Keratinocyte (primary cell): ENCODE measurements around the gene RBP5. TPM values are rescaled to one million over a fixed set of nuclear protein-coding genes. Genes with fewer than 3 reads are reported as not detected.

Experiments used
- DNase-seq: peaks from one replicate; pipeline ENCODE4 v3.0.0-alpha.2; 2011; ENCODE audit warnings: low read depth, missing footprints, low spot score
- FAIRE-seq: peaks from 2 replicates; lab custom pipeline; 2011; peaks lifted over from hg19 to GRCh38; lab: Jason Lieb, UNC
- H2AFZ ChIP-seq: 2 replicates; pipeline ENCODE4 v1.6.0; 2012; ENCODE audit warnings: low read length, control low read depth, inconsistent platforms; ENCODE audit not compliant: control insufficient read depth
- H3K27ac ChIP-seq: 2 replicates; pipeline ENCODE4 v1.5.1; 2011; ENCODE audit warnings: low read length; ENCODE audit not compliant: control insufficient read depth, insufficient read depth
- H3K27me3 ChIP-seq: 3 replicates; pipeline ENCODE4 v1.6.0; 2011; ENCODE audit warnings: low read length; ENCODE audit not compliant: control insufficient read depth, insufficient read depth; ENCODE audit errors: extremely low read depth
- H3K36me3 ChIP-seq, 2 experiments: 2 replicates in 1 of 2; 3 replicates in 1 of 2; pipeline ENCODE4 v1.5.1; 2011; ENCODE audit warnings: low read length in 2 of 2, mild to moderate bottlenecking in 1 of 2; ENCODE audit not compliant: control insufficient read depth in 2 of 2, insufficient read depth in 2 of 2; ENCODE audit errors: extremely low read depth in 1 of 2
- H3K4me1 ChIP-seq: 3 replicates; pipeline ENCODE4 v1.5.1; 2011; ENCODE audit warnings: low read length; ENCODE audit not compliant: control insufficient read depth, insufficient read depth; ENCODE audit errors: extremely low read depth
- H3K4me2 ChIP-seq: 3 replicates; pipeline ENCODE4 v1.6.0; 2011; ENCODE audit warnings: low read depth, low read length; ENCODE audit not compliant: control insufficient read depth, insufficient read depth; ENCODE audit errors: extremely low read depth
- H3K4me3 ChIP-seq, 3 experiments: fragments of 200-600 bp in 1 of 3; sonication (generic) in 1 of 3; 2 replicates in 2 of 3; 3 replicates in 1 of 3; pipeline ENCODE4 v1.5.1; 2011 to 2016; ENCODE audit warnings: low read length in 3 of 3, mild to moderate bottlenecking in 3 of 3, control low read depth in 2 of 3, inconsistent platforms in 1 of 3, low read depth in 1 of 3, mixed read lengths in 1 of 3, mixed run types in 1 of 3, moderate library complexity in 1 of 3; ENCODE audit not compliant: control insufficient read depth in 2 of 3, insufficient read depth in 2 of 3; ENCODE audit errors: extremely low read depth in 1 of 3
- H3K79me2 ChIP-seq: 2 replicates; pipeline ENCODE4 v1.6.0; 2012; ENCODE audit warnings: low read length; ENCODE audit not compliant: control insufficient read depth, insufficient read depth
- H3K9ac ChIP-seq: 3 replicates; pipeline ENCODE4 v1.6.0; 2011; ENCODE audit warnings: low read length; ENCODE audit not compliant: control insufficient read depth, insufficient read depth; ENCODE audit errors: extremely low read depth
- H3K9me1 ChIP-seq: 3 replicates; pipeline ENCODE4 v1.6.0; 2011; ENCODE audit warnings: low read length; ENCODE audit not compliant: control insufficient read depth, insufficient read depth; ENCODE audit errors: extremely low read depth
- H3K9me3 ChIP-seq: 2 replicates; pipeline ENCODE4 v1.5.1; 2012; ENCODE audit warnings: low read depth, low read length; ENCODE audit not compliant: control insufficient read depth
- H4K20me1 ChIP-seq: 3 replicates; pipeline ENCODE4 v1.6.0; 2011; ENCODE audit warnings: low read length; ENCODE audit not compliant: control insufficient read depth, insufficient read depth; ENCODE audit errors: extremely low read depth
- EZH2 ChIP-seq: IDR thresholded peaks from one replicate; pipeline ENCODE4 v1.6.1; 2012; ENCODE audit warnings: inconsistent platforms, mild to moderate bottlenecking, low read length, moderate library complexity
- dilution Hi-C: fragments of 300-500 bp; cut with MboI; formaldehyde crosslinking; loops from one replicate; pipeline ENCODE4 v1.7.0; 2020; ENCODE audit warnings: low sequenced_read_pairs; ENCODE audit not compliant: extremely low pct_ligation_motif_present
- polyA plus RNA-seq, 5 experiments: library from polyadenylated mRNA; depleted of rRNA in 3 of 5; stranded (reverse) in 3 of 5; stranded (forward) in 1 of 5; unstranded in 1 of 5; fragments of >200 nt; gene quantifications; 1 replicate in 1 of 5; 2 replicates in 3 of 5; 3 replicates in 1 of 5; pipeline versions ENCODE4 v1.2.1 to v1.2.3, GENCODE V29; 2011 to 2012; ENCODE audit warnings: missing spikeins in 2 of 5, low read depth in 1 of 5, low replicate concordance in 1 of 5
- TF ChIP-seq, protein P1 (sequence below), 3 experiments: IDR thresholded peaks in 1 of 3; conservative IDR thresholded peaks in 1 of 3; optimal IDR thresholded peaks in 1 of 3; 2 replicates in 2 of 3; 3 replicates in 1 of 3; pipeline versions ENCODE3 to v1.5.1; 2011; ENCODE audit warnings: low read length in 3 of 3, mild to moderate bottlenecking in 3 of 3, moderate library complexity in 2 of 3, control low read depth in 1 of 3, inconsistent platforms in 1 of 3; ENCODE audit not compliant: insufficient read depth in 2 of 3; ENCODE audit errors: extremely low read depth in 1 of 3

The RBP5 gene
- polyA plus RNA-seq, 1 donor (not counting 4 experiments of a cell fraction or from before 2014, with no cell fraction given) = not detected

DNA sequence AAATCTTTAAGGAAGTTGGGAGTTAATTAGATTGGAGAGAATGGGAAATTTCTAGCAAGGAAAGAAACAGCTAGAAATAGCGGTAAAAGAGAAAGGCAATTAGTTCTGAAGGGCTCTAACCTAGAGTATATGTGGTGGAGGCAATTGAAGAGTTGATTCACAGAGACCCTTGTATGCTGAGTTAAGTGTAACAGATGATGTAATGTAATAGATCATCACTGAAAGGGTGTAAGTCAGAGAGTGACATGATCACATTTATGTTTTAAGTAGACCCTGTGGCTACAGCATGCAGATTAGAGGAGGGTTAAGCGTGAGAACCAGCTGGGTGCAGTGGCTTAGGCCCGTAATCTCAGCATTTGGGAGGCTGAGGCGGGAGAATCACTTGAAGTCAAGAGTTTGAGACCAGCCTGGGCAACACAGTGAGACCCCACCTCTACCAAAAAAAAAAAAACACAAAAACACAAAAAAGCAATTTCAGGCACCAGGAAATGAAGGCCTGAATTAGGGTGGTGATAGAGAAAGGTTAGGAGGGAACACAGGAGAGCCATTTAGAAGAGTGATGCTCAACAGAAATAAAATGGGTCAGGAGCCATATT is 3.0 kb downstream of the RBP5 start:
- Histone ChIP-seq H3K36me3 (peaks cover 0 to 8% of the 10 kb centered on the region in 2 experiments), H2AFZ (no peak overlapping the region), H4K20me1 (peaks cover 2% of the 10 kb centered on the region), H3K27ac (no peak overlapping the region), H3K9ac (no peak overlapping the region), H3K4me1 (peaks cover 10% of the 10 kb centered on the region), H3K9me3 (no peaks in the 10 kb centered on the region), H3K27me3 (no peaks in the 10 kb centered on the region), H3K4me2 (no peak overlapping the region), H3K79me2 (no peaks in the 10 kb centered on the region), H3K4me3 (no peak overlapping the region), H3K9me1 (no peaks in the 10 kb centered on the region)
- dilution Hi-C loops = no loop called here
- DNase-seq (no peak), FAIRE-seq (no peak)
- TF ChIP-seq, protein P1, sequence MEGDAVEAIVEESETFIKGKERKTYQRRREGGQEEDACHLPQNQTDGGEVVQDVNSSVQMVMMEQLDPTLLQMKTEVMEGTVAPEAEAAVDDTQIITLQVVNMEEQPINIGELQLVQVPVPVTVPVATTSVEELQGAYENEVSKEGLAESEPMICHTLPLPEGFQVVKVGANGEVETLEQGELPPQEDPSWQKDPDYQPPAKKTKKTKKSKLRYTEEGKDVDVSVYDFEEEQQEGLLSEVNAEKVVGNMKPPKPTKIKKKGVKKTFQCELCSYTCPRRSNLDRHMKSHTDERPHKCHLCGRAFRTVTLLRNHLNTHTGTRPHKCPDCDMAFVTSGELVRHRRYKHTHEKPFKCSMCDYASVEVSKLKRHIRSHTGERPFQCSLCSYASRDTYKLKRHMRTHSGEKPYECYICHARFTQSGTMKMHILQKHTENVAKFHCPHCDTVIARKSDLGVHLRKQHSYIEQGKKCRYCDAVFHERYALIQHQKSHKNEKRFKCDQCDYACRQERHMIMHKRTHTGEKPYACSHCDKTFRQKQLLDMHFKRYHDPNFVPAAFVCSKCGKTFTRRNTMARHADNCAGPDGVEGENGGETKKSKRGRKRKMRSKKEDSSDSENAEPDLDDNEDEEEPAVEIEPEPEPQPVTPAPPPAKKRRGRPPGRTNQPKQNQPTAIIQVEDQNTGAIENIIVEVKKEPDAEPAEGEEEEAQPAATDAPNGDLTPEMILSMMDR (optimal IDR thresholded peaks at IDR 0.05 in 1 of 3, IDR thresholded peaks at IDR 0.05 in 1 of 3, conservative IDR thresholded peaks at IDR 0.05 in 1 of 3; ENCODE audit: extremely low read depth in 1 of 3, insufficient read depth in 2 of 3, low read length in 3 of 3) = no peak
- TF ChIP-seq EZH2 = no peak

DNA sequence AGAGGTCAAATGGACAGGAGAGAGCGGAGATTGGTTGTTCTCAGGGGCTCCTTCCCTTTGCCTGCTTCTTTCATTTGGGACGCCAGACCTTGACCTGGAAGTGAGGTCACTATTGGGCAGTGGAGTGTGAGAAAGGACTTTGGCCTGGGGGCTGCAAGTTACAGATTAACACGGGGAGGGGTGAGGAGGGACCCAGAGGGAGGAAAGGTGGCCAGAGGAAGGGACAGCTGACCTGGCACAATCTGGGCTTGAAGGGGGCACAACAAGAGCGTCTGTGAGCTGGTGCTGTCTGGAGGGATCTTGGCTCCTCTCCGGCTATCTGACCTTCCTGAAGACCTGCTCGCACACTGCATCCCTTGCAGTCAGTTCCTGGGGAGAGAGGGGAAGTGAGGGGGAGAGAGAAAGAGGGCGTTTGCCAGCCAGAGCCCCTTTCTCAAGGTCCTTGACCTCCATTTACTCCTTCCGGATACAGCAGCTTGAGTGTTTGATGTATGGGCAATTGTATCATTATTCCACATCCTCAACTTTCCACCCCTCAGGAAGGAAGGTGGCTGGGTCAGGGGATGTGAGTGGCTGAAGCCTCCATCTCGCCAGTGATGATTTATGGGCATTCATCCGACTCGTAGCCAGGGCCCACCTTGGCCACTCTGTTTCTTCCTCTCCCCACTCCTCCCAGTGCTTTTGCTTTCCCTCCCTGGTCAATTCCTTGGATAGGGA is 4.7 kb downstream of the RBP5 start:
- TF ChIP-seq, protein P1 (optimal IDR thresholded peaks at IDR 0.05 in 1 of 3, IDR thresholded peaks at IDR 0.05 in 1 of 3, conservative IDR thresholded peaks at IDR 0.05 in 1 of 3; ENCODE audit: extremely low read depth in 1 of 3, insufficient read depth in 2 of 3, low read length in 3 of 3) = no peak
- TF ChIP-seq EZH2 = no peak
- H3K4me3 ChIP-seq = no peak overlapping the region
- H2AFZ ChIP-seq = no peak overlapping the region
- no peak overlapping the region for H3K4me2 ChIP-seq
- H3K27ac ChIP-seq = no peak overlapping the region
- H3K79me2 ChIP-seq = no peaks in the 10 kb centered on the region
- H3K9me1 ChIP-seq = no peaks in the 10 kb centered on the region
- DNase-seq (no peak), FAIRE-seq (no peak)
- peaks cover 0 to 9% of the 10 kb centered on the region in 2 experiments for H3K36me3 ChIP-seq
- dilution Hi-C loops = no loop called here
- no peaks in the 10 kb centered on the region for H3K9me3 ChIP-seq
- H4K20me1 ChIP-seq = no peaks in the 10 kb centered on the region
- no peaks in the 10 kb centered on the region for H3K27me3 ChIP-seq
- H3K9ac ChIP-seq = no peak overlapping the region
- no peaks in the 10 kb centered on the region for H3K4me1 ChIP-seq
